Measurements from ENCODE around the gene C9orf152.
"Not testable (repeated sequence)": the region's sequence is repeated elsewhere in the genome, so short reads cannot be mapped to it uniquely, and the experiment has no call there.

C9orf152 gene

GRCh38 chr9:110208031-110208430 lies at the start of gene C9orf152:
Gene C9orf152 (minus strand): TSS chr9:110208159. CDS start chr9:110207579, 580 bp downstream.
- DNase-seq (ENCODE audit: low spot score) = no peak

- DNase-seq (ENCODE audit: low spot score) = no peak
Measured at GRCh38 chr9:110257097-110257841, 49.3 kb upstream of the C9orf152 start.

GRCh38 chr9:110256380-110257096 lies 48.6 kb upstream of the C9orf152 start, which contains the start of gene TXN:
Gene TXN (minus strand): TSS chr9:110256507. CDS start chr9:110256435, 72 bp downstream.
- DNase-seq (ENCODE audit: low spot score) = peak; percentile 91

GRCh38 chr9:110255463-110256379 lies 47.8 kb upstream of the C9orf152 start:
- DNase-seq (ENCODE audit: low spot score) = peak; percentile 73

GRCh38 chr9:110255034-110255462 lies 47.1 kb upstream of the C9orf152 start:
- DNase-seq (ENCODE audit: low spot score) = no peak

GRCh38 chr9:110254500-110254899 lies 46.5 kb upstream of the C9orf152 start:
- no peak for DNase-seq (ENCODE audit: low spot score)

- no peak for DNase-seq (ENCODE audit: low spot score)
Measured at GRCh38 chr9:110252509-110253139, 44.7 kb upstream of the C9orf152 start.

GRCh38 chr9:110251770-110252169 lies 43.8 kb upstream of the C9orf152 start:
- DNase-seq (ENCODE audit: low spot score) = not testable (repeated sequence)

- DNase-seq (ENCODE audit: low spot score) = no peak
Measured at GRCh38 chr9:110251212-110251611, 43.3 kb upstream of the C9orf152 start.

GRCh38 chr9:110249603-110250002 lies 41.6 kb upstream of the C9orf152 start:
- no peak for DNase-seq (ENCODE audit: low spot score)

GRCh38 chr9:110248361-110248760 lies 40.4 kb upstream of the C9orf152 start:
- no peak for DNase-seq (ENCODE audit: low spot score)

GRCh38 chr9:110246214-110246613 lies 38.3 kb upstream of the C9orf152 start:
- no peak for DNase-seq (ENCODE audit: low spot score)

- no peak for DNase-seq (ENCODE audit: low spot score)
Measured at GRCh38 chr9:110244616-110245015, 36.7 kb upstream of the C9orf152 start.

- no peak for DNase-seq (ENCODE audit: low spot score)
Measured at GRCh38 chr9:110241858-110242321, 33.9 kb upstream of the C9orf152 start.

- DNase-seq (ENCODE audit: low spot score) = no peak
Measured at GRCh38 chr9:110241260-110241857, 33.4 kb upstream of the C9orf152 start.

GRCh38 chr9:110240198-110240597 lies 32.2 kb upstream of the C9orf152 start:
- DNase-seq (ENCODE audit: low spot score) = no peak

- DNase-seq (ENCODE audit: low spot score) = no peak
Measured at GRCh38 chr9:110228321-110228720, 20.4 kb upstream of the C9orf152 start.

GRCh38 chr9:110224583-110224982 lies 16.6 kb upstream of the C9orf152 start:
- DNase-seq (ENCODE audit: low spot score) = no peak

GRCh38 chr9:110220809-110221208 lies 12.8 kb upstream of the C9orf152 start:
- no peak for DNase-seq (ENCODE audit: low spot score)

- DNase-seq (ENCODE audit: low spot score) = no peak
Measured at GRCh38 chr9:110217656-110218099, 9.7 kb upstream of the C9orf152 start.
